GM21360 (cell line): ENCODE data around the gene ACHE.

Experiments
- ATAC-seq: cut with Tn5 transposase; IDR thresholded peaks from one replicate; pipeline ENCODE4 v1.9.1; 2021; ENCODE audit warnings: mild to moderate bottlenecking, moderate library complexity; ENCODE audit not compliant: unreplicated experiment

The ACHE gene

DNA sequence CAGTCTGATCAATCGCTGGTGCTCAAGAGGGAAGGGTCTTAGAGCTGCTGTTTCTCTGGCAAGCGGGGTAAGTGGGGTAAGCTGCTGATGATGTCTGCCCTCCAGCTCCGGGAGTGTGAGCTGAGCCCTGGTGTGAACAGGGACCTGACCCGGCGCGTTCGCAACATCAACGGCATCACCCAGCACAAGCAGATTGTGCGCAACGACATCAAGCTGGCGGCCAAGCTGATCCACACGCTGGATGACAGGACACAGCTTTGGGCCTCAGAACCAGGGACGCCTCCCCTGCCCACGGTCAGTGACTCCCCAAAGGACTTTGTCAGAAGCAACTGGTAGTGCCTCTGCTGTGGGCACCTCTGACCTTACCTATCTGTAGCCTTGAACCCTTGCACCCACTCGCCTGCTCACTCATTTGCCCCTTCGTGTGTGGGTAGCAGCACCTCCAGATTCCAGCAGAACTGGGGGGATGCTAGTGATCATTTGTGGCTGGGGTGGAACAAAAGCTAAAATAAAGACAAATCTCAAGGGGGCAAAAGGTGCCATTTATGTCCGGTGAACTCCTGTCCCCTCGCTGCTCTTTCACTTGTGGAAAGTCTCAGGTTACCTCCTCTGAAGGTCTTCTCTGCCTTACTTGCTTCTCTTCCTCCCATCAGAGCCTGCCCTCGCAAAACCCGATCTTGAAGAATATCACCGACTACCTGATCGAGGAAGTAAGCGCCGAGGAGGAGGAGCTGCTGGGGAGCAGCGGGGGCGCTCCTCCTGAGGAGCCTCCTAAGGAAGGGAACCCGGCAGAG is 9.3 kb downstream of the ACHE start:
- no peak for ATAC-seq

- no peak for ATAC-seq
Measured at GRCh38 chr7:100885440-100886141, 10.1 kb downstream of the ACHE start.

GRCh38 chr7:100884736-100885439 is 10.8 kb downstream of the ACHE start:
- no peak for ATAC-seq

- no peak for ATAC-seq
Measured at GRCh38 chr7:100882785-100883526, 12.7 kb downstream of the ACHE start.

- no peak for ATAC-seq
Measured at GRCh38 chr7:100882201-100882600, 13.5 kb downstream of the ACHE start.

- ATAC-seq: no peak
Measured at GRCh38 chr7:100881136-100881535, 14.6 kb downstream of the ACHE start.

DNA sequence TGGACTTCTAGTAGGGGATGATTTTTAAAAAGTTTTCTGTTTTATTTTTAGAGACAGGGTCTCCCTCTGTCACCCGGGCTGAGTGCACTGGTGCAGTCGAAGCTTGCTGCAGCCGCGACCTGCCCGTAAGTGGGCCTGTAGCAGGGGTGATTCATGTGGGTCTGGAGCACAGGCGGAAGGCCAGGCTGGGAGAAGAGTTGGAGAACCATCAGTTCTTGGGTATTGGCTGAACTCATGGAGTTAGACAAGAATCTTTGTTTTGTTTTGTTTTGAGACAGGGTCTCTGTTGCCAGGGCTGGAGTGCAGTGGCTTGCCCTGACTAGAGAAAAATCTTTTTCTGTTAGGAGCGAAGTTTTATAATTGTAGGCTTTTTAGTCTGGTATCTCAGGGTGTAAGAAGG is 15.0 kb downstream of the ACHE start:
- ATAC-seq: no peak

DNA sequence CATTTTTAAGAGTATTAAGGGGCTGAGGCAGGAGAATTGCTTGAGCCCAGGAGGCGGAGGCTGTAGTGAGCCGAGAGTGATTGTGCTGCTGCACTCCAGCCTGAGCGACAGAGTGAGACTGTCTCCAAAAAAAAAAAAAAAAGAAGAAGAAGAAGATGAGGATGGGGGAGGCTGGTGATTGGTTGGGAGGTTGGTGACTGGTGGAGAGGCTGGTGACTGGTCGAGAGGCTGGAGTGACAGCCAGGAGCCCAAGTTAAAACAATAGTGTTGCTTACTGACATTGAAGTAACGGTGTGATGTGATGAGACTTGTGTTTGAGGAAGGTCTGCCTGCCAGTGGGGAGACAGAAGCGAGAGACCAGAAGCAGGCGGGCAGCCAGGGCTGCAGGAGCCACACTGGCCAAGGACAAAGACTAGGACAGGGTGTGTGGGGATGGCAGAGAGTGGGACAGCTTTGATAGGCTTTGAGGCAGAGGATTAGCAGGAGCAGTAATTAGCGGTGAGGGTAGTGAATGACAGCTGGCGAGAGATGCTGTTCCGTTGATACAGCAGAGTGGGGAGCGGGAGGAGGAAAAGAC is 15.9 kb downstream of the ACHE start:
- ATAC-seq: no peak

GRCh38 chr7:100878685-100879084 is 17.0 kb downstream of the ACHE start:
- no peak for ATAC-seq

GRCh38 chr7:100878013-100878412 is 17.7 kb downstream of the ACHE start:
- ATAC-seq: no peak

DNA sequence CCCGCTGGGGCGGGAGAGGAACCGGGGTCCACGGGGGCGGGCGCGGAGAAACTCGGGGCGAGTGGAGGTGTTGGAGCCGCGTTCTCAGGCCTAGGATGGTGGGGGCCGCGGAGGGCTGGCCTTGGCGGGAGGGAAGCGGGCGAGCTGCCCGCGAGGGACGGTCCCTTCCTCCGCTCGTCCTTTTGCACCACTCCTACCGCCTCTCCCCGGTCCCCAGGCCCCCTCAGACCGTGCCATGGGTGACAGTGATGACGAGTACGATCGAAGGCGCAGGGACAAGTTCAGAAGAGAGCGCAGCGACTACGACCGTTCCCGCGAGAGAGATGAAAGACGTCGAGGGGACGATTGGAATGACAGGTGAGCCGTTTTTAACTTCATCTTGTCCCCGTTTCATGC is 20.3 kb downstream of the ACHE start:
- ATAC-seq: peak; percentile 24

- ATAC-seq: peak; percentile 90
Measured at GRCh38 chr7:100874577-100875355, 20.9 kb downstream of the ACHE start, which contains the start of gene SRRT. TSS of gene SRRT (plus strand) at chr7:100875103. CDS start at chr7:100875591, 488 bp downstream.

DNA sequence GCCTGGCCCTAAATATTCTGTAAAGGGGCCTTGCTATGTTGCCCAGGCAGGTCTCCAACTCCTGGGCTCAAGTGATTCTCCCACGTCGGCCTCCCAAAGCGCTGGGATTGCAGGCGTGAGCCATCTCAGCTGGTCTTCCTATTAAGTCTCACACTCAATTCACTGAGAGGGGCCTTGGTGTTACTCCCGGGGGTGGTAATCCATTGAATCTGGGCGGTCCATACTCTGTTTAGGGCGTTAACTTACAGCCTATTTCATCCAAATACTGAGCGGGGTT is 21.4 kb downstream of the ACHE start:
- ATAC-seq: no peak

GRCh38 chr7:100873599-100874299 is 21.9 kb downstream of the ACHE start:
- ATAC-seq: no peak

DNA sequence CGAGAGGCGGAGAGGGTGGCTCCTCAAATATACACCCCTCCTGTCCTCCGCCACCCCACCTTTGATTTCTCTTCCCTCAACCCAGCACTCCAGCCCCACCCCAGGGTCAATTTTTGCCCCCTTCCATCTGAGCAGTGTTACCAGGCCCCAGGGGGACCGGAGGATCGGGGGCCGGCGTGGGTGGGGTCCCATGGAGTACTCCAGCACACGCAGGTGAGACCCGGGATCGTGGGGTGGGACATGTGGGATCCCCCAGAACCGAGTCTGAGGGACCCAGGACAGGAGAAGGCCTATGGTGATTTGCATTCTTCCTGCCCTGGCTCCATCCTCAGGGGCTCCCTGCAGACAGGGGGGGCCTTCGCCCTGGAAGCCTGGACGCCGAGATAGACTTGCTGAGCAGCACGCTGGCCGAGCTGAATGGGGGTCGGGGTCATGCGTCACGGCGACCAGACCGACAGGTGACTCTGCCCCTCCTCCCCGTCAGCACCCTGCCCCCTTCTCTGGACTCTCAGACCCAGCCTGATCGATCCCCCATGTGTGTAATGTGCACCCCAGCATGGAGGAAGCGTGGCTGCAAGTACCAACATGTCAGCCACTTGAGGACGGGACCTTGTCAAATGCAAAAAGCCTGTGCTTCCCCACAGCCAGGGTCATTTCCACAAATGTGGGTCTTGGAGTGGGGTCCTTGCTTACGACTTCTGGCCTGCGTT is 27.8 kb downstream of the ACHE start:
- no peak for ATAC-seq

DNA sequence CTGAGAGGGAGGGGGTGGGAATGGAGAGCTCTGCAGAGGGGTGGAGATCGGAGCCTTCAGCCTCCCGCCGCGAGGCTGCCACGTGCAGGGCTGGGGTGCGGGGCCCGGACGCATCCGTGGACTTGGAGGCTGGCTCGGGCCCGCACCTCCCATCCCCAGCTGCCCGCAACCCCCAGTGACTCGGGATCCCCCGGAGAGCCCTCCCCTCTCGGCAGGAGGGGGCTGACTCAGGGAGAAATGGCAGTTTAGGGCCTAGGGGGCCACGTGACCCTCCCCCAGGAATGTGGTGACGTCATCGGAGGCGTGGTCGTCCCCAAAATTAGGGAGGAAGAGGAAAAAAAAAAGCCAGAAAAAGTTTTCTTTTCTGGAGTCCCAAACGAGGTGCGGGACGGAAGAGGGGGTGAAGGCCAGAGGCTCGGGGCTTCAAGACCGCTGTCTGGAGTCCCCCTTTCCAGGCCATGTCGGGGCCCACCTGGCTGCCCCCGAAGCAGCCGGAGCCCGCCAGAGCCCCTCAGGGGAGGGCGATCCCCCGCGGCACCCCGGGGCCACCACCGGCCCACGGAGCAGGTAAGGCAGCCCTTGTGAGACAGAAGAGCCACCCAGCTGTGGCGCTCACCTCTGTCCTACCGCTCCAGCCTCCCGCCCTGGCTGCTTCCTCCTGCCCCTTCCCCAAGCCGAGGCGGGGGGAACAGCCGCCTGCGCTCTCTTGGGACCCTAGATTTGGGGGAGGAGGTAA is 28.5 kb downstream of the ACHE start, which contains the start of gene TRIP6:
Gene TRIP6, plus strand, starts transcription at position 348 of the 736 bp plus-strand sequence. Its CDS starts 111 bp downstream, at position 459.
- ATAC-seq: no peak

DNA sequence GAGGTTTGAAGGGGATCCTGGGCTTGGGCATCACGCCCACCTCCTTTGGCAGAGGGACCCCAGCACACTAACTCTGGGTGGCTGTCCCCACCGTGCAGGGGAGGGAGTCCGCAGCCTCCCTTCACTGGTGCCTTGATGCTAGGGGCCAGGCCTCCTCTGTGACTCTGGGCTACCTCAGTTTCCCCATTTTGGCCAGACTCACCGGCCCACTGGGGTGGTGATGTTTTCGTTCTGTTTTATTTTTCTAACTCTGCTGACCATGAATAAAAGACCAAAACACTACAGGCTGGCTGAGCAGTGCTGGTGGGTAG is 29.0 kb downstream of the ACHE start:
- no peak for ATAC-seq
